ENCODE data around the gene PPP1CB. TPM values are rescaled to one million over a fixed set of nuclear protein-coding genes. Genes with fewer than 3 reads are reported as not detected.

Gene PPP1CB
- 100 to 1,000 TPM; 204 to 496 (median 427) TPM for total RNA-seq
- polyA plus RNA-seq: 100 to 1,000 TPM; 128 to 232 TPM
- long read RNA-seq, donor 1, full-length matches to known transcripts: 1,002 of 1,042 reads
- long read RNA-seq, donor 1, partial matches to known transcripts: 22 of 1,042 reads
- long read RNA-seq, donor 1, other reads (novel, unspliced or antisense): 18 of 1,042 reads
- long read RNA-seq, donor 2, full-length matches to known transcripts: 941 of 1,051 reads
- long read RNA-seq, donor 2, partial matches to known transcripts: 93 of 1,051 reads
- long read RNA-seq, donor 2, other reads (novel, unspliced or antisense): 17 of 1,051 reads
- long read RNA-seq, donor 3, full-length matches to known transcripts: 735 of 757 reads
- long read RNA-seq, donor 3, partial matches to known transcripts: 6 of 757 reads
- long read RNA-seq, donor 3, other reads (novel, unspliced or antisense): 16 of 757 reads

GRCh38 chr2:28751252-28751955 lies at the start of gene PPP1CB:
TSS of gene PPP1CB (plus strand) at chr2:28751830. CDS start at chr2:28752125, 295 bp downstream.
- ATAC-seq (peak; percentile 88 to 97 (median 92)), DNase-seq (peak; percentile 97 to 98 (median 98))
- 0 to 1% (median 0%) methylated on average over 61 to 81 of the region's 81 CpGs for WGBS, 4 donors
- H3K4me1 ChIP-seq: peaks cover 7 to 59% (median 36%) of the 10 kb centered on the region in 12 donors
- H3K36me3 ChIP-seq: peaks cover 0 to under 1% (median 0%) of the 10 kb centered on the region in 9 donors
- no peaks in the 10 kb centered on the region for H3K9me3 ChIP-seq
- TF ChIP-seq POLR2A (IDR thresholded peaks at IDR 0.05): peak in 1 of 2 donors; percentile 89
- TF ChIP-seq, protein P1, sequence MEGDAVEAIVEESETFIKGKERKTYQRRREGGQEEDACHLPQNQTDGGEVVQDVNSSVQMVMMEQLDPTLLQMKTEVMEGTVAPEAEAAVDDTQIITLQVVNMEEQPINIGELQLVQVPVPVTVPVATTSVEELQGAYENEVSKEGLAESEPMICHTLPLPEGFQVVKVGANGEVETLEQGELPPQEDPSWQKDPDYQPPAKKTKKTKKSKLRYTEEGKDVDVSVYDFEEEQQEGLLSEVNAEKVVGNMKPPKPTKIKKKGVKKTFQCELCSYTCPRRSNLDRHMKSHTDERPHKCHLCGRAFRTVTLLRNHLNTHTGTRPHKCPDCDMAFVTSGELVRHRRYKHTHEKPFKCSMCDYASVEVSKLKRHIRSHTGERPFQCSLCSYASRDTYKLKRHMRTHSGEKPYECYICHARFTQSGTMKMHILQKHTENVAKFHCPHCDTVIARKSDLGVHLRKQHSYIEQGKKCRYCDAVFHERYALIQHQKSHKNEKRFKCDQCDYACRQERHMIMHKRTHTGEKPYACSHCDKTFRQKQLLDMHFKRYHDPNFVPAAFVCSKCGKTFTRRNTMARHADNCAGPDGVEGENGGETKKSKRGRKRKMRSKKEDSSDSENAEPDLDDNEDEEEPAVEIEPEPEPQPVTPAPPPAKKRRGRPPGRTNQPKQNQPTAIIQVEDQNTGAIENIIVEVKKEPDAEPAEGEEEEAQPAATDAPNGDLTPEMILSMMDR (IDR thresholded peaks at IDR 0.05): peak in 11 of 12 donors; percentile 12 to 55 (median 29)
- H3K27me3 ChIP-seq: no peaks in the 10 kb centered on the region
- peak within 1 kb of the TSS; percentile 90 to 100 (median 94) for H3K4me3 ChIP-seq
- intact Hi-C loops (cut with DNase I): loop anchor here in 9 of 10 donors (2.0 to 10.0 kb wide), 9 partner anchors 64 to 187 kb away; no protein-coding TSS in a partner anchor
- peak within 1 kb of the TSS; percentile 98 to 100 (median 100) for H3K27ac ChIP-seq

GRCh38 chr2:28702415-28702861 lies 49.2 kb upstream of the PPP1CB start:
- H3K36me3 ChIP-seq: no peaks in the 10 kb centered on the region
- no peak overlapping the region for H3K4me3 ChIP-seq
- WGBS, 4 donors: 52 to 60% (median 56%) methylated on average over 3 of the region's 3 CpGs
- H3K27me3 ChIP-seq: no peaks in the 10 kb centered on the region
- intact Hi-C loops (cut with DNase I): no loop called here
- H3K27ac ChIP-seq: peak overlapping the region; percentile 62 to 94 (median 85)
- DNase-seq: peak in 4 of 5 donors; percentile 70 to 83 (median 78)
- ATAC-seq: peak; percentile 96 to 99 (median 98)
- H3K4me1 ChIP-seq: peaks cover 0 to 18% (median 2%) of the 10 kb centered on the region in 12 donors
- TF ChIP-seq POLR2A (IDR thresholded peaks at IDR 0.05): no peak
- TF ChIP-seq, protein P1 (IDR thresholded peaks at IDR 0.05): no peak
- H3K9me3 ChIP-seq: peaks cover 0 to 13% (median 0%) of the 10 kb centered on the region in 12 donors

- WGBS, 4 donors: 81 to 85% (median 83%) methylated on average over 8 of the region's 8 CpGs
- H3K9me3 ChIP-seq: peaks cover 0 to 13% (median 0%) of the 10 kb centered on the region in 12 donors
- intact Hi-C loops (cut with DNase I): no loop called here
- no peak for TF ChIP-seq POLR2A (IDR thresholded peaks at IDR 0.05)
- TF ChIP-seq, protein P1 (IDR thresholded peaks at IDR 0.05): no peak
- H3K4me3 ChIP-seq: no peak overlapping the region
- peaks cover 0 to 20% (median 2%) of the 10 kb centered on the region in 12 donors for H3K4me1 ChIP-seq
- no peaks in the 10 kb centered on the region for H3K36me3 ChIP-seq
- DNase-seq (no peak), ATAC-seq (no peak)
- peak overlapping the region; percentile 62 to 94 (median 85) for H3K27ac ChIP-seq
- H3K27me3 ChIP-seq: no peaks in the 10 kb centered on the region
These were observed 48.8 kb upstream of the PPP1CB start for GRCh38 chr2:28702878-28703277.

All from heart left ventricle (tissue), 16 donors.